Neural progenitor cell (in vitro differentiated cells): ENCODE data around the gene APBB2.

Source experiments
- EZH2 ChIP-seq: fragments of 200-600 bp; sonication (generic); IDR thresholded peaks from 2 replicates; pipeline ENCODE4 v1.6.1; 2017; ENCODE audit warnings: antibody characterized with exemption, mild to moderate bottlenecking, moderate library complexity
- TF ChIP-seq, protein P1 (sequence below): fragments of 200-600 bp; sonication (generic); IDR thresholded peaks from 2 replicates; pipeline ENCODE4 v1.5.1; 2017; ENCODE audit warnings: antibody characterized with exemption, mild to moderate bottlenecking

DNA sequence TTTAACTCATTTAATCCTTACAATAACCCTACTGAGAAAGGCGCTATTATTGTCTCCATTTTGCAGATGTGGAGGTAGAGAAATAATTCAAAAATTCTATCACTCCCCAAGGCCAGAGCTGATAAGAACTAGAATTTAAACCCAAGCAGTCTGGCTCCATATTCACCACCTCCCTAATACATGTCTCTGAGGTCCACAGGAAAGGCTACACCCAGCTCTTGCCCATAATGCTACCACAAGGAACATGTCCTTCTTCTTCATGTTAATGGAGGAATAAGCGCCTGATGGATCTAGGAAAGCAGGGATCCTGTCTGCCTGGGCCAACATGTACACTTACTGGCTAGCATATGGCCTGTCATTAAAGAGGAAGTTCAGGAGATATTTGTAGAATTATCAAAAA lies 16.3 kb downstream of the APBB2 start:
- no peak for TF ChIP-seq EZH2
- TF ChIP-seq, protein P1, sequence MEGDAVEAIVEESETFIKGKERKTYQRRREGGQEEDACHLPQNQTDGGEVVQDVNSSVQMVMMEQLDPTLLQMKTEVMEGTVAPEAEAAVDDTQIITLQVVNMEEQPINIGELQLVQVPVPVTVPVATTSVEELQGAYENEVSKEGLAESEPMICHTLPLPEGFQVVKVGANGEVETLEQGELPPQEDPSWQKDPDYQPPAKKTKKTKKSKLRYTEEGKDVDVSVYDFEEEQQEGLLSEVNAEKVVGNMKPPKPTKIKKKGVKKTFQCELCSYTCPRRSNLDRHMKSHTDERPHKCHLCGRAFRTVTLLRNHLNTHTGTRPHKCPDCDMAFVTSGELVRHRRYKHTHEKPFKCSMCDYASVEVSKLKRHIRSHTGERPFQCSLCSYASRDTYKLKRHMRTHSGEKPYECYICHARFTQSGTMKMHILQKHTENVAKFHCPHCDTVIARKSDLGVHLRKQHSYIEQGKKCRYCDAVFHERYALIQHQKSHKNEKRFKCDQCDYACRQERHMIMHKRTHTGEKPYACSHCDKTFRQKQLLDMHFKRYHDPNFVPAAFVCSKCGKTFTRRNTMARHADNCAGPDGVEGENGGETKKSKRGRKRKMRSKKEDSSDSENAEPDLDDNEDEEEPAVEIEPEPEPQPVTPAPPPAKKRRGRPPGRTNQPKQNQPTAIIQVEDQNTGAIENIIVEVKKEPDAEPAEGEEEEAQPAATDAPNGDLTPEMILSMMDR = no peak
